GM12878 (cell line): ENCODE data around the gene CDC27. TPM values are rescaled to one million over a fixed set of nuclear protein-coding genes. Genes with fewer than 3 reads are reported as not detected.
A peak's percentile ranks its signal among the peaks of the same experiment; 100 is the strongest.
"Not testable (repeated sequence)": the region's sequence is repeated elsewhere in the genome, so short reads cannot be mapped to it uniquely, and the experiment has no call there.

Source experiments
- ATAC-seq: fragments of 200-7000 bp; cut with Tn5 transposase; 3 replicates; pipeline ENCODE4 v1.9.1; 2020; ENCODE audit warnings: mild to moderate bottlenecking, moderate library complexity
- BruUV-seq: library from RNA; stranded (reverse); fragments of 400-500 nt; replicated peaks from 2 replicates; lab custom pipeline; 2021; lab: Mats Ljungman, UMichigan
- CTCF ChIA-PET: fragments of 300-600 bp; sonication (Branson Sonifier 250); formaldehyde crosslinking; extraction: SDS; loops from one replicate; lab custom pipeline; 2021; ENCODE audit warnings: inconsistent platforms; lab: Yijun Ruan, JAX
- POLR2A ChIA-PET: fragments of 350-600 bp; formaldehyde crosslinking; extraction: SDS; loops from one replicate; lab custom pipeline; 2021; ENCODE audit warnings: inconsistent platforms; lab: Charles Lee
- RAD21 ChIA-PET: fragments of 300-600 bp; sonication (Branson Sonifier 250); formaldehyde crosslinking; loops from one replicate; lab custom pipeline; 2023; ENCODE audit warnings: antibody characterized with exemption; ENCODE audit not compliant: unreplicated experiment; lab: Charles Lee
- SMC1A ChIA-PET: fragments of 300-600 bp; sonication (Branson Sonifier 250); formaldehyde crosslinking; loops from one replicate; lab custom pipeline; 2023; ENCODE audit not compliant: unreplicated experiment, uncharacterized antibody; lab: Charles Lee
- DNase-seq: peaks from one replicate; pipeline ENCODE4 v3.0.0-alpha.2; 2011; ENCODE audit warnings: low read depth, low spot score
- FAIRE-seq: peaks from 3 replicates; lab custom pipeline; 2011; peaks lifted over from hg19 to GRCh38; lab: Jason Lieb, UNC
- H2AFZ ChIP-seq: 2 replicates; pipeline ENCODE4 v1.6.0; 2011; ENCODE audit warnings: low read depth, low read length, control low read depth; ENCODE audit not compliant: control insufficient read depth
- H3K27ac ChIP-seq: 2 replicates; pipeline ENCODE4 v1.5.1; 2011; ENCODE audit warnings: control low read depth; ENCODE audit not compliant: control insufficient read depth, insufficient read depth
- H3K27me3 ChIP-seq, 2 experiments: replicated peaks in 1 of 2; 2 replicates each; pipeline versions ENCODE4 v1.6.0 to v1.6.1; 2011; ENCODE audit warnings: low read length in 1 of 2; ENCODE audit not compliant: control insufficient read depth in 2 of 2, insufficient read depth in 2 of 2
- H3K36me3 ChIP-seq, 2 experiments: 2 replicates each; pipeline ENCODE4 v1.5.1; 2011; ENCODE audit warnings: low read length in 1 of 2; ENCODE audit not compliant: control insufficient read depth in 2 of 2, insufficient read depth in 2 of 2
- H3K4me1 ChIP-seq: 2 replicates; pipeline ENCODE4 v1.6.1; 2011; ENCODE audit warnings: mild to moderate bottlenecking, low read length, moderate library complexity, mixed read lengths; ENCODE audit not compliant: control insufficient read depth, insufficient read depth
- H3K4me2 ChIP-seq: 2 replicates; pipeline ENCODE4 v1.6.0; 2011; ENCODE audit warnings: control low read depth; ENCODE audit not compliant: control insufficient read depth, insufficient read depth
- H3K4me3 ChIP-seq: fragments of 200-600 bp; sonication (generic); 2 replicates; pipeline ENCODE4 v1.5.1; 2016
- H3K79me2 ChIP-seq: 2 replicates; pipeline ENCODE4 v1.6.0; 2011; ENCODE audit warnings: low read length; ENCODE audit not compliant: control insufficient read depth, insufficient read depth
- H3K9ac ChIP-seq: 2 replicates; pipeline ENCODE4 v1.8.0; 2011; ENCODE audit warnings: low read length, control low read depth, mixed read lengths; ENCODE audit not compliant: control insufficient read depth, insufficient read depth
- H3K9me3 ChIP-seq: replicated peaks from 3 replicates; pipeline ENCODE4 v1.5.1; 2011; ENCODE audit warnings: mild to moderate bottlenecking, low read length; ENCODE audit not compliant: control insufficient read depth, insufficient read depth
- H4K20me1 ChIP-seq: 2 replicates; pipeline ENCODE4 v1.6.0; 2011; ENCODE audit not compliant: control insufficient read depth, insufficient read depth
- ATF7 ChIP-seq: fragments of 450-650 bp; IDR thresholded peaks from 2 replicates; pipeline ENCODE4 v1.6.1; 2016; ENCODE audit warnings: low read depth, mild to moderate bottlenecking
- CUX1 ChIP-seq: IDR thresholded peaks from 2 replicates; pipeline ENCODE4 v1.6.1; 2012; ENCODE audit warnings: improper control_type of control experiment, low read depth, low read length; ENCODE audit not compliant: insufficient replicate concordance
- IKZF1 ChIP-seq: fragments of 450-650 bp; conservative IDR thresholded peaks from 2 replicates; pipeline ENCODE4 v1.6.1; 2017; ENCODE audit warnings: antibody characterized with exemption, mild to moderate bottlenecking
- IKZF2 ChIP-seq, 2 experiments: fragments of 450-650 bp; IDR thresholded peaks; 2 replicates each; pipeline ENCODE4 v1.6.1; 2017; ENCODE audit warnings: mild to moderate bottlenecking in 2 of 2, moderate library complexity in 2 of 2
- NR2F1 ChIP-seq: fragments of 450-650 bp; conservative IDR thresholded peaks from 2 replicates; pipeline ENCODE4 v1.6.1; 2017; ENCODE audit warnings: mild to moderate bottlenecking
- RAD51 ChIP-seq: fragments of 450-650 bp; IDR thresholded peaks from 2 replicates; pipeline ENCODE4 v1.6.1; 2016; ENCODE audit warnings: moderate library complexity, mild to moderate bottlenecking, inconsistent platforms
- WGBS: methylation state at CpG from one replicate; pipeline ENCODE4 v1.1.6; 2016; ENCODE audit warnings: low lambda C conversion rate; ENCODE audit not compliant: insufficient replicate concordance, insufficient coverage; ENCODE audit errors: missing lambda C conversion rate; 5-methylcytosine and 5-hydroxymethylcytosine counted together
- in situ Hi-C: fragments of 300-500 bp; cut with MboI; formaldehyde crosslinking; loops from 9 replicates; pipeline ENCODE4 v1.14.3; 2018; ENCODE audit warnings: mixed read lengths
- intact Hi-C: fragments of 100-400 bp; cut with micrococcal nuclease; formaldehyde crosslinking; loops from one replicate; pipeline ENCODE4 v1.14.2; 2022; ENCODE audit not compliant: unreplicated experiment
- polyA plus RNA-seq, 11 experiments: library from polyadenylated mRNA; depleted of rRNA in 4 of 11; unstranded in 6 of 11; stranded (reverse) in 5 of 11; fragments of >200 nt; fragmentation: Nextera tagmentation in 4 of 11; fragmentation: Illumina TruSeq in 1 of 11; extraction: Ambion mirVana in 4 of 11; extraction: Trizol in 1 of 11; gene quantifications; 1 replicate in 1 of 11; 2 replicates in 10 of 11; pipeline versions ENCODE4 v1.2.1 to v1.2.3, GENCODE V29; 2011 to 2016; ENCODE audit warnings: inconsistent platforms in 2 of 11, missing spikeins in 2 of 11, low read depth in 1 of 11
- total RNA-seq, 4 experiments: library from RNA; depleted of rRNA in 3 of 4; stranded (reverse); fragments of >200 nt in 3 of 4; fragmentation: Illumina TruSeq in 1 of 4; extraction: Trizol in 1 of 4; gene quantifications; 2 replicates each; pipeline versions ENCODE4 v1.2.1 to v1.2.3, GENCODE V29; 2013 to 2021

The CDC27 gene
- total and polyA plus RNA-seq, 10 of the 15 experiments (the other 5 are each of a cell fraction or from before 2014, with no cell fraction given): 23.2 to 138 (median 97.8) TPM

- TF ChIP-seq CUX1: no peak
- no peak for TF ChIP-seq IKZF1
- 0 out of 4 replicates have a peak, but pooled peaks of 1 of the 2 experiments have one; percentile 23 for TF ChIP-seq IKZF2 (IDR thresholded peaks at IDR 0.05)
Measured at GRCh38 chr17:47218896-47219430, 29.9 kb upstream of the CDC27 start (continued).

- CTCF ChIA-PET: interaction anchor here (2.2 kb wide), 1 partner anchor 10 kb away, joined by 6 read pairs; no protein-coding TSS in a partner anchor
- H3K4me2 ChIP-seq, in situ Hi-C loops, H3K79me2 ChIP-seq, DNase-seq, H3K27me3 ChIP-seq, intact Hi-C loops, BruUV-seq, H3K27ac ChIP-seq, H3K36me3 ChIP-seq, H2AFZ ChIP-seq, H3K4me3 ChIP-seq, H4K20me1 ChIP-seq, H3K9ac ChIP-seq, H3K4me1 ChIP-seq, H3K9me3 ChIP-seq, FAIRE-seq: not testable (repeated sequence)
- POLR2A ChIA-PET: interaction anchor here (0.6 to 1.0 kb wide), 4 partner anchors 9 to 107 kb away, joined by 3 read pairs; partner anchors contain the start of gene MYL4
- 79% methylated on average over 2 of the region's 2 CpGs for whole genome bisulfite sequencing
- peak; percentile 49; the same call in 2 of the 3 replicates for ATAC-seq
- TF ChIP-seq NR2F1: 0 out of 2 replicates have a peak, but pooled peaks have one; percentile 22
- peak; percentile 33; the same call in 1 of the 2 replicates for TF ChIP-seq ATF7
- peak; percentile 33; the same call in 1 of the 2 replicates for TF ChIP-seq RAD51
- RAD21 ChIA-PET: interaction anchor here (1.2 kb wide), 1 partner anchor 10 kb away, joined by 3 read pairs; no protein-coding TSS in a partner anchor
- SMC1A ChIA-PET: interaction anchor here (0.8 to 4.8 kb wide), 2 partner anchors 9 to 12 kb away, joined by 3 to 46 read pairs; no protein-coding TSS in a partner anchor
Measured at GRCh38 chr17:47217279-47217678, 28.2 kb upstream of the CDC27 start.
